ENCODE results near the gene ZNF526. TPM values are rescaled to one million over a fixed set of nuclear protein-coding genes. Genes with fewer than 3 reads are reported as not detected.

ZNF526 gene
- polyA plus RNA-seq, 3 donors, result 7.6 to 9.2 (median 9.0) TPM

DNA sequence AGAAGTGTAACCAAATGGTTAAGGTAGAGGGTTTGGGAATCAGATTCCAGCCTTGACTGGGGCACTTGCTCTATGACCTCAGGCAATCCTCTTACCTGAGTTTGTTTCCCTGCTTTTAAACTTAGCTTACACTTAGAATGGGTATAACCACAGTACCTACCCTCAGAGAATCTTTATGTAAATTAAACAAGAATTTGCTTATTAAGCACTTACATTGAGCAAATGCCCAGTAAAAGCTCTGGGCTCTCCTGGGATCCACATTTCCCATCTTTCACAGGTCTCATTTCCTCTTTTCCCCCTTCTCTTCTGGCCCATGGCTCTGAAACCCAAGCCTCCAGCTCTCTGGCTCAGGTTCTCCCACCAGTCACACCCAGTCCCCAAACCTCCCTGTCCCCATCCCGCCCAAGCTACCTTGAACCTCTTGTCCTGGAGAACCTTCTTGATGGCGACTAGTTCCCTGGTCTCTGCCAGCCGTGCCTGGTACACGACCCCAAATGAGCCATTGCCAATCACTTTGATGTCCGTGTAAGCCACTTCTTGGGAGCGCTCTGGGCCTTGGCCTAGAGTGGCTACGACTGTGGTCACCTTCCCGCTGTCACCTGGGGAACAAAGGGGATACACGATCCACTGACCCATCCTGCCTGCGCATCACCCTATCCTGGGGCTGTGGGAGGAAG is 19.6 kb downstream of the ZNF526 start:
- no peak for DNase-seq (ENCODE audit: extremely low read depth in 1 of 11, low read depth in 9 of 11, low spot score in 4 of 11)

DNA sequence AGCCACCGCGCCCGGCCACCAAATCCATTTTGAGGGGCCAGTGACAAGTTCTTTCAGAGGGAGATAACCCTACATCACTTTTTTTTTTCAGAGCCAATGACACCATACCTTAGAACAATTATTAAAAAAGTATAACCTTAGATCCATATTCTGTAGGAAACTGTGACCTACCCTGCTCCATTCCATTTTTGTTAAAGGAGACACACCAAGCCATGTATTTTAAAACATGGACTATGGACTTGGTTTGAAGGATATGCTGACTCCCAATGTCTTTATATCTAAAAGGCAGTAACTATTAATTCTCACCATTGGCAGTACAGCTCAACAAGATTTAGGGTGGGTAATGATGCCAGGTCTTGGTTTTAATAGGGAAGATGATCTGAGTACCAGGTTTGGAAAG is 21.2 kb downstream of the ZNF526 start:
- DNase-seq (ENCODE audit: extremely low read depth in 1 of 11, low read depth in 9 of 11, low spot score in 4 of 11), result no peak

DNA sequence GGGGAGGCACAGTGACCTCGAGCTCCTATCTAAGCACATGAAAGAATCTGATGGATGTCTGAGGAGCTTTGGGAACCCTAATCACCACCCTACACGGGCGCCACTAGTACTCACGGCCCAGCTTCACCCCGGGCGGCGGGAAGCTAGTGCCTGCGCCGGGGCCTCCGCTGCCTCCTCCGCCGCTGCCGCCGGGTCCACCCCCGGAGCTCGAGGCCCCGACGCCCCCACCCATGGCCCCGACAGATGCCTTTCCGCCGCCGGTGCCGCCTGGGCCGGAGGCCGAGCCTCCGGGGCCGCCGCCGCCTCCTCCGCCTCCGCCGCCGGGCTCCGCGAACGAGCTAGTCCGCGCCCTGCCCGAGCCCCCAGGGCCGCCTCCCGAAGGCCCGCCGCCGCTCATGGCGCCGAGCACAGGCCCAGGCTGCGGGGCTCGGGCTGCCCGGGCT is 22.0 kb downstream of the ZNF526 start:
- no peak for DNase-seq (ENCODE audit: extremely low read depth in 1 of 11, low read depth in 9 of 11, low spot score in 4 of 11)

DNA sequence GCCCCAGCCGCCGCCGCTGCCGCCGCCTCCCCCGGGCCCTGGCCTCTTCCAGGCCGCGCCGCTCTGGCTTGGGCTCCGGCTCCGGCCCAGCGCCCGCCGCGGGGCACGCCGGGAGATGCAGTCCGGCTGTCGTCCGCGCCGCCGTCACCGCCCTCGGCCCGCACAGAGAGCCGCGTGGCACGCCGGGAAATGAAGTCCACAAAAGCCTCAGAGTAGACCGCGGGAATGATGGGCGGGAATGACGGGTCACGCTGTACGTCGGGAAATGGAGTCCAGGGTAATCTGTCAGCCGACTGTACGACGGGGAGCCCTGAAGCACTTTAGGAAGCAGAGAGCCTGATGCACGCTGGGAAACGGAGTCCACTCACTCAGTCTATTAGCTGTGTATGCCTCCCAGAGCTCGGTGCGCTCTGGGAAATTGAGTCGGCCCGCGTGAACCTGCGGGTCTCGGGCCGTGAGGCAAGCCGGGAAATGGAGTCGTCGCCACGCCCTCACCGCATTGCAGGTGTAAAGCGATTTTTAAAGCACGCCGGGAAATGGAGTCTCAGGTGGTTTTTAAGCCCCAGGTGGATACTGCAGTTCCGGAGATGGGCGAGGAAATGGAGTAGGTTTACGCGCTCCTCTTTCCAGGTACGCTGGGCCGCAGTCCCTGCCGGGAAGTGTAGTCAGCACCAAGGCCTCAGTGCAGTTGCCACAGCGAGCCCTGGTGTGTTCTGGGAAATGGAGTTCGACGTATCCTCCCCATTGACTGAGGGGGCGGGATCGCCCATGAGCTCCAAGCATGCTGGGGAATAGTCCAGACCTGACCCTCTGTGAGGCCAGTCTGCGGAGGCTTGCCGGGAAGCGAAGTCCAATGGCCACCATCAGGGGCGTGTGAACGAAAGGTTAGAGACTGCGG is 22.6 kb downstream of the ZNF526 start, which contains the start of gene GSK3A:
TSS of gene GSK3A (minus strand) at position 91 of the 898 bp plus-strand sequence. CDS start 137 bp downstream, outside the sequence.
- DNase-seq (ENCODE audit: extremely low read depth in 1 of 11, low read depth in 9 of 11, low spot score in 4 of 11), result peak; percentile 96 to 99 (median 99)

DNA sequence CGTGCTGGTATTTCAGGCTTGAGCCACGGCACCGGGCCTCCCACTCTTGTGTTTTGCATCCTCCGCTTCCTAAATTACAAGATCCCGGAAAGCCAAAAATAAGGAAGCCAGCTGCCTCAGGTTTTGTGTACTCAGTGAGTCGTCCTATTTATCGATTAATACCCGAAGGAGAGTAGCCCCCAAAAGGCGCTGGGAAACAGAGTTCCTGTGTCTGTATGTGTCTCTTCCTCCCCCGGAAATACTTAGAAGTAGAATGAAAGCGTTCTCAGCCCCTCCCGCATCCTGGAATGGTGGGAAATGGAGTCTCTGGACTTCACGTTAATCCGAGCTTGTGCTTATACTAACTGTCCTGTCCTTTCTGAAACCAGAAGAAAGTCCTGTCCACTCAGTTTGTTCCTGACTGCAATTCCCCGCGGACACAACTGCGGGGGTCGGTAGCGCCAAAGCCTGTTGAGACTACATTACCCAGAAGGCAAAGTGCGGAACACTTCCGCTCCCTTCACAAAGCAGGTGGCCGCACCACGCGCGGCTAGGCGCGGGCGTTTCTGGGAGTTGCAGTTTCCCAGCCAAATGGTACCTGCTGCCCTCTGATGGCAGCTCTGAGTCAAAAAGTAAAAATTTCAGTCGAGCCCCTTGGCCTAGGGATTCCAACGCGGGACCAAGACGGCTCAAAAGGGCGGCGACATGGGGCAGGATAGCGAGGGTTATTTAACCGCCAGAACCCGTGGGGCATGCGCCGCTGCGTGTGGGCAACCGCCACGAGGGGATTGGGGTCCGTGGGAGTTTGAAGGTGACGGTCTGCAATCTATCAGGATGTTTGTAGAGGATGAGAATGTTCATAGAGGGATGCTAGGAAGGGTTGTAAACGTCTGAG is 24.5 kb downstream of the ZNF526 start:
- DNase-seq (ENCODE audit: extremely low read depth in 1 of 11, low read depth in 9 of 11, low spot score in 4 of 11), result peak; percentile 84 to 95 (median 92)

DNA sequence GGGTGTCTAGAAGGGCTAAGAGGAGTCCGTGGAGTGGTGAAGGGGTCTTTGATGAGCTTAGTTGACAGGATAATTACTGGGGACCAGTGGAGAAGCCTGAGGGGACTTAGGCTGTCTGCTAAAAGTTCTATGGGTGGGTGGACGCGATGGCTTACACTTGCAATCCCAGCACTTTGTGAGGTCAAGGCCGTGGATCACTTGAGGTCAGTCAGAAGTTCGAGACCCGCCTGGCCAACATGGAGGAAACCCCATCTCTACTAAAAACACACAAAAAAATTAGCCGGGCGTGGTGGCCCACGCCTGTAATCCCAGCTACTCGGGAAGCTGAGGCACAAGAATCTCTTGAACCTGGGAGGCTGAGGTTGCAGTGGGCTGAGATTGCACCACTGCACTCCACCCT is 25.1 kb downstream of the ZNF526 start:
- DNase-seq (ENCODE audit: extremely low read depth in 1 of 11, low read depth in 9 of 11, low spot score in 4 of 11), result no peak

DNA sequence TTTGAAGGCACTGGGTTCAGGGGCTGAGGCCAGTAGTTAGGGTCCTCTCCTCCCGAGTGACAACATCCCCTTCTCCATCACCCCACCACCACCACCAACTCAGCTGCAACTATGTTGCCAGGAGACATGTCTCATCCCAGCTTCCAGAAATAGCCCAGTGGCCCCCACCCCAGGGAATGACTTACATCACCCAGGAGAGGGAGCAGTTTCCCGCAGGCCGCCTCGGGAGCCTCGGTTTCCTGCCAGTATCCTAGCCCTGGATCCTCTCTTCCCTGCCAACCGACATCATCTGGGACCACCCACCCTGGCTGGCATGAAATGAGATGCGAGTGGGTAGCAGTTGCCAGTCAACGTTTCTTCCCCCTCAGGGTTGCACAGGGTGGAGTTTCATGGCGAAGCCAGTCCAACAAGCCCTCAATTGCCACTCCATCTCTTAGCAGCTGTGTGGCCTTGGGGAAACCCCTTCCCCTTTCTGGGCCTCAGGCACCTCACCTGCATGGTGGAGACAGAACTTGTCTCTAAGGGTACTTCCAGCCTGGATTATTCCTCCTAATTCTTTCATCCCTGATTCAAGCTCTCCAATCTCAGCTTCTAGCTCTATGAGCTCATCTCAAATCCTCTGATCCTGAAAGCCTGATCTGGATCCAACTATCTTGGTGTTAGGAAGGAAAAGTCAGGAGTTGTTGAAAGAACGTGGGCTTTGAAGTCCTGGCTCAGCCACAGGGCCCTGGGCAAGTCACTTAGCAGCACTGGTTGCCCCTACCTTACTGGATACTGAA is 26.2 kb downstream of the ZNF526 start:
- no peak for DNase-seq (ENCODE audit: extremely low read depth in 1 of 11, low read depth in 9 of 11, low spot score in 4 of 11)

DNA sequence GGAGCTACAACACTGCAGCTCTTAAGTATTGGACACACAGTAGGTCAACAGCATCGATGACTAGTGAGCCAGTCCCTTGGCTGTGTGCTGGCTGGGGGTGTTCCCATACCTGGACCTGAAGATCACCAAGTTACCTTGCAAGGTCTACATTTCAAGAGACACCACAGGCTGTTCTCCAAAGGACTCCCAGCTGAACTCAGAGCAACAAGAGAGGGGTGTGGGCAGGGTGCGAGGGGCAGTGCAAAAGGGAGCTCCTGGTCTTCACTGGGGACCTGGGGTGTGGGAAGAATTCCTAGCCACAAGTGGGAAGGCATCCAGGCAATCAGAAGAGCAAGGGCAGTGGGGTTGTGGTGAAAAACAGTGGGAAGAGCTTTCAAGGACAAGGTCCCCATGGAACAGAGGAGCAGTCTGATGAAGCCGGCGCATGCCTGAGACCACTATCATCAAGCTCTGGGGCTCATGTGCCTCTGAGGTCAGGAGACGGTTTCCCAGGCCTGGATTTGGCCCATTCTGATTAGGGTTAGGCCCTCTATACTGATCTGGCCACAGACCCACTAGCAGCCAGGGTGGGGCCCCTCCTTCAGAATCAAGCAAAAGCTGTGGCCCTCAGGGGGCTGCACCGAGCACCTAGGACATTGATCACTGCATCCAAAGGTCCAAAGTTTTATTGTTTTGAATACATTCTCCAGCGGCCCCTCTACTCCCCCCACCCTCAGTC is 27.0 kb downstream of the ZNF526 start:
- no peak for DNase-seq (ENCODE audit: extremely low read depth in 1 of 11, low read depth in 9 of 11, low spot score in 4 of 11)

DNA sequence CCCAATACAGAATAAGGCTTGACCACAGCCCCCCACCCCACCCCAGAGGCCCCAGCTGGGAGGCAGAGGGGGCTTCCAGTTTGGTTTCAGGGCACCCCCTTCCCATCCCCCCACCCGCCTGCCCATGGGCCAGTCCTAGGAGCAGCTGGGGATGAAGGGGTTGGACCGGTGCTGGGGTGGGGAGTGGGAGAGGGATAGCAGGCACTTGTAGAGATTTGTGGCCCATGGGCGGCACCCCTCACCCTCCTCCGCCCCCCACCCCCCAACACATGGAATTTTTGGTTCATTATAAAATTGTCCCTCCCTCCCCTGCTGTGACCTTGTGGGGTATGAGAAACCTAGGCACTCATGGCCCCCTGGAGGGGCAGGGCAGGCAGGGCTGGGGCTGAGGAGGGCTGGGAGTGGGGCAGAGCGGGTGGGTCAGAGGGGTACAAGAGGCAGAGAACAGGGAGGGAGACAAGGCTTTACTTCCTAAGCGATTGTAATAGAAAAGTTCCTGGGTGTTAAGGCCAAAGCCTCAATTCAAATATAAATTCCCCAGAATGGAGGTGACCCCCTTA is 27.6 kb downstream of the ZNF526 start:
- DNase-seq (ENCODE audit: extremely low read depth in 1 of 11, low read depth in 9 of 11, low spot score in 4 of 11), result no peak

DNA sequence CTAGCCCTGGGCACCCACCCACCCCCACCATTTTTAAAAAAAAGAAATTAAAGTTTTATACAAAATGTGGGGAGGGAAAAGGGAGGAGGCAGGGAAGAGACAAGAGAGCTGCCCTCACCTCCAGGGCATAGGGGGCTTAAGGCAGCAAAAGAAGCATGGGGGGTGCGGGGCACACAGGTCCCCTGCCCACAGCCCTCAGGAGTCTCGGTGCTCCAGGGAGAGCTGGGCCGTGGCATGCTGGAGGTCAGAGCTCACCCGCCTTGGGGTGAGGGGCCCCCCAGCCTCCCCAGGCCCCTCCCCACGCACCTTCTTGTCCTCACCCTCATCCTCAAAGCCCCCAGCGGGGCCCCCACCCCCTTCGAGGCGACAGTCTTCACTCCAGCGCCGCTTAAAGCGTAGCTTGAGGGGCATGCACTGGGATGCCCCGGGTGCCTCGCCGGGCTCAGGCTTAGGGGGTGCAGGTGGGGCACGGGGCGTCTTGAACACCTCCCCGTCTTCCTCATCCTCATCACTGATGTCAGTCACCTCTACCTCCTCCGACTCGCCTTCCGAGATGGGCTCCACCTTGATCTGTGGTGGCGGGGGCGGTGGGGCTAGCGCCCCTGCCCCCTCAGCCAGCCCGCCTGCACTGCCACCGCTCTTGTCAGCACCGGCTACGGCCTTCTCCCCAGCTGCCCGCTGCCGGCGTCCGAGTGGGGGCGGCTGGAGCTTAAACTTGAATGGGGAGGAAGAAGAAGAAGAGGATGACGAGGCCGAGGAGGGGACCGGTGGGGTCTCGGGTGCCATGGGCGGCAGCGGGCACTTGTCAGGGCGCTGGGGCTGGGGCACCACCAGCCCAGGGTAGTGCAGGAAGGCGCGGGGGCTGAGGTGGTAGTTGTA is 28.4 kb downstream of the ZNF526 start:
- DNase-seq (ENCODE audit: extremely low read depth in 1 of 11, low read depth in 9 of 11, low spot score in 4 of 11), result no peak

DNA sequence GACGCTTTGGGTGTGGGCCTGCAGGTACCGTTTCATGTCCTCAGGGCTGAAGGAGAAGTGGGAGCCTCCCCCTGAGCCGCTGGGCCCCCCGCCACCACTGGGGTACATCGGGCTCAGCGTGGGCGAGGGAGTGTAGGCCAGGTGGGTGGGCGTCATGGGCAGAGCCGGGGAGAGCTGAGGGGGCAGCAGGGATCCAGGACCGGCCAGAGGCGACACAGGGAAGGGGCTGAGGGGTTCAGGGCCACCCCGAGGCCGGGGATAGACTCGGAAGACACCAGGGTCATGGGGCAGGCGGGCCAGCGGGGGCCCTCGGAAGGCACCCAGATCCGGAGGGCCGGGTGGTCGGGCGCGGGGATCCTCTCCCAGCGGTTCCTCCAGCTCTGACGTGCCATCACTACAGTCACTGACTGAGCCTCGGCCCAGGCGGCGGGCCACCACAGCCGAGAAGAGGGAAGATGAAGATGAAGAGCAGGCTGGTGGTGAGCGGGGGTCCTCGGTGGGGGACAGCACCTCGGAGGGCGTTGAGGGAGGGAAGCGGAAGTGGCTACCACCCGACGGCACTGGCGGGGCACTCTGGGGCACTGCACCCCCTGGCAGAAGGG is 29.1 kb downstream of the ZNF526 start:
- no peak for DNase-seq (ENCODE audit: extremely low read depth in 1 of 11, low read depth in 9 of 11, low spot score in 4 of 11)

DNA sequence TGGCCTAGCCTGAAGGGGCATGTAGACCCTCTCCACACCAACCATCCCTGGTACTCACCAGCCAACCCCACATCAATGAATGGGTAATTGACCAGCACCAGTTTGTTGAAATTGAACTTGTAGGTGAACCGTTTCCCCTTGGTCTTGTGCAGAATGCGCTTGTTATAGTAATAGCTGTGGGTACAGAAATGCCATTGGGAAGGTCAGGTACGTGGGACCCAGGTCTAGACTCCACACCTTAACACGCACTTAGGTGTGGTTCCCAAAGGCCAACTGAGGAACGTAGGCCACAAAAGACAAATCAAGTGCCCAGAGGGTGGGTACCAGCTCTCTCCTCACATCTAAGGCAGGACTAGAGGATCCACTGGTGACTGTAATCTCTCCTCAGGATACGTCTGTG is 29.7 kb downstream of the ZNF526 start:
- DNase-seq (ENCODE audit: extremely low read depth in 1 of 11, low read depth in 9 of 11, low spot score in 4 of 11), result no peak

DNA sequence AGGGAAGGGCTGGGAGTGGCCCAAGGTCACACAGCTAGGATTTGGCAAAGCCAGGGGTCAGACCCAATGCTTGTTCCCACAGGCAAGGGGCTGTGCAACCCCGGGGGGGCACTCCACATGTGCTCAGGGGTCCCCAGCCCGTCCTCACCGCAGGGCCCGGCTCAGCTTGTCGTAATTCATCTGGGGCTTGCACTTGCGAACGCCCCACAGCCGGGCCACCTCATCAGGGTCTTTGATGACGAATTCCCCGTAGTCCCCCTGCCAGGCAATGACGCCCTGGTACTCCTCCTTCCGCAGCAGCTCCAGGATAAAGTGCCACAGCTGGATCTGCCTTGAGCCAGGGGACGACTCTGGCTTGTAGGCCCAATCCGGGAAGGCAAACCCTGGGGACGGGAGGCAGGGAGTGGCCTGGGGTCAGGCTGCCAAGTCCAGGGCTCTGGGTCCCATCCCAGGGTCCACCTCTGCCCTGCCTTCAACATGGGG is 30.1 kb downstream of the ZNF526 start:
- no peak for DNase-seq (ENCODE audit: extremely low read depth in 1 of 11, low read depth in 9 of 11, low spot score in 4 of 11)

DNA sequence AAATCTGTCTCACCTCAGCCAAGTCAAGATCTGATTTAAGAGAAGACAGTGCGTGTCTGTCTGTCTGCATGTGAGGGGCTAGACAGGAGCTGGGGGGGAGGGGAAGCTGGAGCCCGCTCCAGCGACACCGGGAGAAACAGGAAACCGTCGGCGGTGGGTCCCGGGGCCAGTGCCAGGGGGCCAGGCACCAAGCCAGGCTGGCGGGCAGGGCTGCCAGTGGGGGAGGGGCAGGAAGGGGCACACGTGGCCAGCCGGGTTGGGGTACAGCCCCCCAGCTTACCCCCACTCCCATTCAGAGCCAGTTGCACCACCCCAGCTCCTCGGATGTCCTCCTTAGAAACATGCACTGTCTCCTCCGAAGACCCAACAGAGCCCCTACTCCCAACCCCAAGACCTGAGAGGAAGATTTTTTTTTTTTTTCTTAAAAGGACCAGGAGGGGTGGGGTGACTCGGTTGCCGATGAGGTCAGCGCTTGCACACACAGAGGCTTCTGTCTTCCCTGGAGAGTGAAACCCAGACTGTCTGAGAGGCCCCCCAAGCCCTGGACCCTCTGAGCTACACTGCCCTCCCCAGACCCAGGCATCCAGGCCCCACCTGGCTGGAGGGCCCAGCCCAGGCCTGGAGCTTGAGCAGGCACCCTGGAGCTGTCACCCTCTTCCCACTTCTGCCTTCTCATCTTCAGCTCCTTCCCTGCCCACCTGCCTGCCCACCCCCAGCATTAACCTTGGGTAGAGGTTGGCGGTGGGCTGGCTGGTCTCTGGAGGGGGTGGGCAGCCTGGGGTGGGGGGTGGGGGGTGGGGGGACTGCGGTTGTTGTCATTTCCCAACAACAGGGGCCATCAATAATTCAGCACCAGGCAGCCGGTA is 30.8 kb downstream of the ZNF526 start:
- DNase-seq (ENCODE audit: extremely low read depth in 1 of 11, low read depth in 9 of 11, low spot score in 4 of 11), result no peak

Measured in renal cortex interstitium (tissue), 11 donors.